ENCODE results near the gene NEUROG1. TPM values are rescaled to one million over a fixed set of nuclear protein-coding genes. Genes with fewer than 3 reads are reported as not detected.

The NEUROG1 gene
- total and polyA plus RNA-seq, 2 of the 13 experiments (the other 11 are each of a cell fraction or from before 2014, with no cell fraction given) = not detected

DNA sequence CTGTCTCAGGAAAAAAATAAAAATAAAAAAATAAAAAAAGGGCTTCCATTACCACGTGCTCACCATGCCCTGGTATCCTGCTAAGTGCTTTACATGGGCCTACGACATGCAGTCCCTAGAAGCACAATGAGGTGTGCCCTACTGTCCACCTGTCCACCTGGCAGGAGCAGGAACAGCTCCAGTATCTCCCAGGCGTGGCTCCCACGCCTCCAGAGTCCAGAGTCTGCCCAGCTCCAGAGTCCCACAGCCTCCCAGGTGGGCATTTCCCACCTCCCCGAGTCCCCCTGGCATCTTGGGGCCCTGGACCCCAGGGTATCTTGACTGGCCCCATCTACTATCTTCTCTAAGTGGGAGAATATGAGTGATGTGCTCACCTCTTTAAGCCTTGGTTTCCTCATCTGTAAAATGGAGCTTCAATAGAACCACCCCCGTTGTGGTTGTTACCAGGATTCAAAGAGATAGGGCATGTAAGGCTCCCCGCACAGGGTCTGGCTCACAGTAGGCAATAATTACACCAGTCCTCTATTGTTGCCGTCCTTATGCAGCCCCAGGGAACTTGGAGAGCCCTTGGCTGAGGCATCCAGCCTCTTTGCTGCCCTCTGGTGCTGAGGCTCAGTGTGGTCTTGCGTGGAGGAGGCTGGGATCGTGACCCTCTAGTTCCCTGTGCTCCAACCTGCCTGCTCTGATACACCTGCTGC, 34.1 kb upstream of the NEUROG1 start (continued):
- no peak for TF ChIP-seq HNF4A (CRISPR knock-in tag; IDR thresholded peaks at IDR 0.05)

DNA sequence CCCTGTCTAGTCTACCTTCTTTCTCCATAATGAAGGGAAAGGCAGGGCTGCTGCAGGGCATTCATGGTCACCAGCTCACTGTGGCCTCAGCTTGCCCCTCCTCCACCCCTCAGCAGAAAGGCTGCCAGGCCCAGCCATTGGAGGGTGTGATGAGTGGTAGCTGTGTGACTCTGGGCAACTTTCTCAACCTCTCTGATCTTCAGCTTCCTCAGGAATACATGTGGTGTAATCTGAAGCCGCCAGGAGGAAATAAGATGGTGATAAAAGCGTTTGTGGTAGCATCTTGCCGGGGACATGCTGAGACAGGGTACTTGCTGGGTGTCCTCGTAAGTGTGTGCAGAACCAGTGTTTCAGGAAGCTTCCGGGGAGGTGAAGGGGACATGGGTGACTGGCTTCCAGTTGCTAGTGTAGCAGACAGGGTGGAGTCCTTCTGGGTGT, 33.2 kb upstream of the NEUROG1 start:
- BruUV-seq (replicated peaks) = no TSS peak
- DNase-seq (ENCODE audit: low spot score) (no peak), ATAC-seq (no peak), FAIRE-seq (no peak)
- intact Hi-C loops (cut with micrococcal nuclease; ENCODE audit: unreplicated experiment) (no loop called here), in situ Hi-C loops (cut with HindIII; ENCODE audit: extremely low pct_ligation_motif_present, low pct_unique_long_range_greater_than_20kb) (loop anchor here (10.0 to 25.0 kb wide), 2 partner anchors 156 to 543 kb away; no protein-coding TSS in a partner anchor)
- Histone ChIP-seq H3K36me3 (replicated peaks in 1 of 2; ENCODE audit: control insufficient read depth in 1 of 2, insufficient read depth in 2 of 2, low read length in 2 of 2) (no peaks in the 10 kb centered on the region), H3K27me3 (ENCODE audit: control insufficient read depth in 1 of 2, insufficient read depth in 2 of 2, low read length in 2 of 2) (peaks cover 2 to 3% of the 10 kb centered on the region in 2 experiments; a peak in 4 of 5 replicates), H3K27ac (ENCODE audit: extremely low read length, insufficient read depth, low read length) (no peak overlapping the region), H3K9me3 (ENCODE audit: low read length) (no peaks in the 10 kb centered on the region), H3K4me2 (ENCODE audit: low read depth, low read length) (no peak overlapping the region), H3K4me3 (replicated peaks in 1 of 3; ENCODE audit: insufficient read depth in 1 of 3, low read depth in 2 of 3, low read length in 3 of 3) (no peak overlapping the region), H3K4me1 (ENCODE audit: insufficient read depth, low read length) (no peaks in the 10 kb centered on the region), H3K79me2 (ENCODE audit: insufficient read depth, low read length) (no peaks in the 10 kb centered on the region), H2AFZ (ENCODE audit: low read length) (no peak overlapping the region), H3K9ac (ENCODE audit: insufficient read depth, low read depth, low read length) (no peak overlapping the region), H4K20me1 (ENCODE audit: insufficient read depth, low read length) (no peaks in the 10 kb centered on the region)
- ChIA-PET CTCF (ENCODE audit: low intra/inter-chr PET ratio, low total read pairs) (no interaction called here), POLR2A (no interaction called here)
- WGBS (ENCODE audit: low lambda C conversion rate) = 37% methylated on average over 5 of the region's 5 CpGs
- TF ChIP-seq ZNF598 (CRISPR knock-in tag; IDR thresholded peaks at IDR 0.05; ENCODE audit: borderline replicate concordance) (no peak), ZNF768 (CRISPR knock-in tag; IDR thresholded peaks at IDR 0.05) (peak; percentile 93)

DNA sequence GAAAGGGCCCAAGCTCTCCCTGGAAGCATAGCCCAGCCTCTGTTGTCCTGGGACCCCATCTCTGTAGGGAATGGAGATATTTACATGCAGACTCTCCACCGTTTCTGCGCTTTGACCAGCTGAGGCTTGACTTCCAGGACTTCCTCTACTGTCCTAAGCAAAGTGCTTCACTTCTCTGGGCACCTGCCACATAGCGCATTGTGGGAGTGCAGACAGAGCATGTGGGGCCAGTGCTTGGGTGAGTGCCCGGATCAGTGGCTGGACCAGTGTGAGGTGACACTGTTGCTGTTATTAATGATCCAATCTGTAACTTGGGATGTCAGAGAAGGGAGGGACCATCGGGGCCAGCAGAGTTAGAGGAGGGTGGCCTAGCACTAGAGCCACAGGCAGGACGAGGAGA, 32.5 kb upstream of the NEUROG1 start:
- no peak overlapping the region for H3K4me2 ChIP-seq (ENCODE audit: low read depth, low read length)
- FAIRE-seq (no peak), ATAC-seq (no peak), DNase-seq (ENCODE audit: low spot score) (no peak)
- no peak overlapping the region for H3K9ac ChIP-seq (ENCODE audit: insufficient read depth, low read depth, low read length)
- no TSS peak for BruUV-seq (replicated peaks)
- WGBS (ENCODE audit: low lambda C conversion rate) = 60% methylated on average over 4 of the region's 6 CpGs
- ChIA-PET CTCF (ENCODE audit: low intra/inter-chr PET ratio, low total read pairs) (no interaction called here), POLR2A (no interaction called here)
- H3K27ac ChIP-seq (ENCODE audit: extremely low read length, insufficient read depth, low read length) = no peak overlapping the region
- no peaks in the 10 kb centered on the region for H3K4me1 ChIP-seq (ENCODE audit: insufficient read depth, low read length)
- H3K79me2 ChIP-seq (ENCODE audit: insufficient read depth, low read length) = no peaks in the 10 kb centered on the region
- H3K36me3 ChIP-seq (replicated peaks in 1 of 2; ENCODE audit: control insufficient read depth in 1 of 2, insufficient read depth in 2 of 2, low read length in 2 of 2) = no peaks in the 10 kb centered on the region
- H4K20me1 ChIP-seq (ENCODE audit: insufficient read depth, low read length) = no peaks in the 10 kb centered on the region
- in situ Hi-C loops (cut with HindIII; ENCODE audit: extremely low pct_ligation_motif_present, low pct_unique_long_range_greater_than_20kb) (loop anchor here (10.0 to 25.0 kb wide), 2 partner anchors 157 to 544 kb away; no protein-coding TSS in a partner anchor), intact Hi-C loops (cut with micrococcal nuclease; ENCODE audit: unreplicated experiment) (no loop called here)
- no peak overlapping the region for H3K4me3 ChIP-seq (replicated peaks in 1 of 3; ENCODE audit: insufficient read depth in 1 of 3, low read depth in 2 of 3, low read length in 3 of 3)
- H2AFZ ChIP-seq (ENCODE audit: low read length) = no peak overlapping the region
- no peaks in the 10 kb centered on the region for H3K9me3 ChIP-seq (ENCODE audit: low read length)
- peaks cover 2 to 3% of the 10 kb centered on the region in 2 experiments; a peak in 4 of 5 replicates for H3K27me3 ChIP-seq (ENCODE audit: control insufficient read depth in 1 of 2, insufficient read depth in 2 of 2, low read length in 2 of 2)
- TF ChIP-seq KDM6A (CRISPR knock-in tag; IDR thresholded peaks at IDR 0.05; ENCODE audit: low read depth) = no peak
- no peak for TF ChIP-seq TCF7L2 (IDR thresholded peaks at IDR 0.05; ENCODE audit: low read depth, low read length)
- no peak for TF ChIP-seq GLMP (CRISPR knock-in tag; IDR thresholded peaks at IDR 0.05; ENCODE audit: borderline replicate concordance)
- no peak for TF ChIP-seq KLF9 (CRISPR knock-in tag; IDR thresholded peaks at IDR 0.05; ENCODE audit: low read depth)
- TF ChIP-seq ZNF354B (CRISPR knock-in tag; IDR thresholded peaks at IDR 0.05) = no peak
- TF ChIP-seq ZNF335 (CRISPR knock-in tag; IDR thresholded peaks at IDR 0.05) = no peak
- TF ChIP-seq ZBTB38 (CRISPR knock-in tag; IDR thresholded peaks at IDR 0.05) = no peak
- no peak for TF ChIP-seq SOX6 (IDR thresholded peaks at IDR 0.05)
- no peak for TF ChIP-seq SOX6 (CRISPR knock-in tag; IDR thresholded peaks at IDR 0.05)
